ENCODE results near the gene C14orf93.

- TF ChIP-seq REST (IDR thresholded peaks at IDR 0.05; ENCODE audit: insufficient read depth in 1 of 2, low read depth in 2 of 2, low read length in 2 of 2) (no peak), SIN3A (IDR thresholded peaks at IDR 0.05; ENCODE audit: borderline replicate concordance, insufficient read depth, low read length) (no peak), POLR2AphosphoS5 (IDR thresholded peaks at IDR 0.05; ENCODE audit: low read depth, low read length) (no peak)
These were observed 12.0 kb upstream of the C14orf93 start for GRCh38 chr14:23021889-23022442.

Measured in PFSK-1 (cell line).